Fibroblast of lung (primary cell): ENCODE measurements around the gene SYT17. TPM values are rescaled to one million over a fixed set of nuclear protein-coding genes. Genes with fewer than 3 reads are reported as not detected.

Experiments
- DNase-seq, 2 donors: peaks; one replicate each; pipeline versions ENCODE4 v3.0.0 to v3.0.0-alpha.2; 2010; ENCODE audit warnings: low read depth in 2 of 2
- H2AFZ ChIP-seq: 2 replicates; pipeline ENCODE4 v1.5.1; 2012; ENCODE audit warnings: low read length, control low read depth, inconsistent platforms
- H3K27ac ChIP-seq: 2 replicates; pipeline ENCODE4 v1.5.1; 2011; ENCODE audit warnings: low read length, control low read depth; ENCODE audit not compliant: insufficient read depth
- H3K27me3 ChIP-seq: 2 replicates; pipeline ENCODE4 v1.5.1; 2011; ENCODE audit warnings: mild to moderate bottlenecking, low read length; ENCODE audit not compliant: control insufficient read depth, insufficient read depth
- H3K36me3 ChIP-seq: 2 replicates; pipeline ENCODE4 v1.5.1; 2011; ENCODE audit warnings: low read length; ENCODE audit not compliant: control insufficient read depth, insufficient read depth
- H3K4me1 ChIP-seq: 2 replicates; pipeline ENCODE4 v1.5.1; 2011; ENCODE audit warnings: low read length; ENCODE audit not compliant: control insufficient read depth, insufficient read depth; ENCODE audit errors: extremely low read depth
- H3K4me2 ChIP-seq: 2 replicates; pipeline ENCODE4 v1.5.1; 2011; ENCODE audit warnings: low read length, control low read depth; ENCODE audit not compliant: insufficient read depth; ENCODE audit errors: extremely low read depth
- H3K4me3 ChIP-seq, 4 experiments: fragments of 200-600 bp in 1 of 4; sonication (generic) in 1 of 4; replicated peaks in 1 of 4; 2 replicates each; pipeline ENCODE4 v1.5.1; 2011 to 2016; ENCODE audit warnings: low read length in 4 of 4, low read depth in 3 of 4, mild to moderate bottlenecking in 3 of 4, control low read depth in 2 of 4, inconsistent platforms in 1 of 4, mixed read lengths in 1 of 4; ENCODE audit not compliant: insufficient read depth in 1 of 4; ENCODE audit errors: control extremely low read depth in 1 of 4
- H3K79me2 ChIP-seq: 2 replicates; pipeline ENCODE4 v1.5.1; 2012; ENCODE audit warnings: mild to moderate bottlenecking, low read length, inconsistent platforms; ENCODE audit not compliant: control insufficient read depth, insufficient read depth
- H3K9ac ChIP-seq: 2 replicates; pipeline ENCODE4 v1.5.1; 2011; ENCODE audit warnings: mild to moderate bottlenecking, low read length, control low read depth; ENCODE audit not compliant: insufficient read depth
- H3K9me3 ChIP-seq: 2 replicates; pipeline ENCODE4 v1.5.1; 2012; ENCODE audit warnings: low read depth, low read length; ENCODE audit not compliant: control insufficient read depth, insufficient read depth
- H4K20me1 ChIP-seq: 2 replicates; pipeline ENCODE4 v1.5.1; 2011; ENCODE audit warnings: low read length; ENCODE audit not compliant: control insufficient read depth, insufficient read depth; ENCODE audit errors: extremely low read depth
- CTCF ChIP-seq, 2 donors: IDR thresholded peaks in 1 of 2; conservative IDR thresholded peaks in 1 of 2; 1 replicate in 1 of 2; 2 replicates in 1 of 2; pipeline ENCODE4 v1.5.1; 2011 to 2012; ENCODE audit warnings: low read length in 2 of 2, control low read depth in 1 of 2, inconsistent platforms in 1 of 2, low read depth in 1 of 2, mild to moderate bottlenecking in 1 of 2
- EZH2 ChIP-seq: IDR thresholded peaks from 2 replicates; pipeline ENCODE4 v1.5.1; 2012; ENCODE audit warnings: low read length, control low read depth, mild to moderate bottlenecking; ENCODE audit errors: missing control alignments
- polyA plus RNA-seq, 2 donors: library from polyadenylated mRNA; depleted of rRNA in 1 of 2; stranded (reverse) in 1 of 2; unstranded in 1 of 2; fragments of >200 nt; gene quantifications; 2 replicates each; pipeline ENCODE4 v1.2.1, GENCODE V29; 2011 to 2012; ENCODE audit warnings: missing spikeins in 1 of 2
- total RNA-seq: library from RNA; depleted of rRNA; stranded (reverse); fragments of >200 nt; gene quantifications from 2 replicates; pipeline ENCODE4 v1.2.1, GENCODE V29; 2014

Gene SYT17
- total and polyA plus RNA-seq, 2 donors (not counting 1 experiment from before 2014, with no cell fraction given), result 0.33 TPM; not detected in 1

GRCh38 chr16:19228575-19228974 is 60.5 kb downstream of the SYT17 start:
- TF ChIP-seq EZH2 (no peak), CTCF (conservative IDR thresholded peaks at IDR 0.05 in 1 of 2, IDR thresholded peaks at IDR 0.05 in 1 of 2; ENCODE audit: low read depth in 1 of 2, low read length in 2 of 2) (no peak)
- H2AFZ ChIP-seq, result no peak overlapping the region

DNA sequence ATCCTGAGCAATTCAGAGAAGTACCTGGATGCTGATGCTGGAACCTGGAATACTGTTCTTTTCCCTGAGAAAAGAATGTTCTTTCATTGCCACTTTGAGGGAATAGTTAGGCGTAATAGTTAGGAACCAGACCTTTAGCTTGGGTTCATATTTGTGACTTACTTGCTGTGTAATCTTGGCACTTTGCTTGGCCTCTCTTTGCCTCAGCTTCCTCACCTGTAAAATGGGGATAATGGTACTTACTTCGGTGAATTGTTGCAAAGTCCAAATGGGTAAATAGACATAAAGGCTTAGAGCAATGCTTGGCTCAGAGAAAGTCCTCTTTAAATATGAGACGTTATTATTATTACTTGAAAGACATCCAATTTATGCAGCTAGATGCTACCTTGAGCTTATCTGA is 62.5 kb downstream of the SYT17 start:
- no peaks in the 10 kb centered on the region for H4K20me1 ChIP-seq
- no peaks in the 10 kb centered on the region for H3K27me3 ChIP-seq
- H3K4me3 ChIP-seq, result no peak overlapping the region
- no peaks in the 10 kb centered on the region for H3K79me2 ChIP-seq
- H3K4me1 ChIP-seq, result no peaks in the 10 kb centered on the region
- H3K4me2 ChIP-seq, result no peak overlapping the region
- H2AFZ ChIP-seq, result no peak overlapping the region
- H3K27ac ChIP-seq, result no peak overlapping the region
- TF ChIP-seq CTCF (conservative IDR thresholded peaks at IDR 0.05 in 1 of 2, IDR thresholded peaks at IDR 0.05 in 1 of 2; ENCODE audit: low read depth in 1 of 2, low read length in 2 of 2), result no peak
- no peak for TF ChIP-seq EZH2
- DNase-seq, result no peak
- H3K9me3 ChIP-seq, result no peaks in the 10 kb centered on the region
- no peak overlapping the region for H3K9ac ChIP-seq
- H3K36me3 ChIP-seq, result no peaks in the 10 kb centered on the region

More at GRCh38 chr16:19228575-19228974, 60.5 kb downstream of the SYT17 start:
- Histone ChIP-seq H3K4me3 (no peak overlapping the region), H3K27me3 (no peaks in the 10 kb centered on the region), H3K36me3 (no peaks in the 10 kb centered on the region), H3K79me2 (no peaks in the 10 kb centered on the region), H3K4me1 (no peaks in the 10 kb centered on the region), H3K4me2 (no peak overlapping the region), H3K27ac (no peak overlapping the region), H4K20me1 (no peaks in the 10 kb centered on the region), H3K9me3 (no peaks in the 10 kb centered on the region), H3K9ac (no peak overlapping the region)
- no peak for DNase-seq

DNA sequence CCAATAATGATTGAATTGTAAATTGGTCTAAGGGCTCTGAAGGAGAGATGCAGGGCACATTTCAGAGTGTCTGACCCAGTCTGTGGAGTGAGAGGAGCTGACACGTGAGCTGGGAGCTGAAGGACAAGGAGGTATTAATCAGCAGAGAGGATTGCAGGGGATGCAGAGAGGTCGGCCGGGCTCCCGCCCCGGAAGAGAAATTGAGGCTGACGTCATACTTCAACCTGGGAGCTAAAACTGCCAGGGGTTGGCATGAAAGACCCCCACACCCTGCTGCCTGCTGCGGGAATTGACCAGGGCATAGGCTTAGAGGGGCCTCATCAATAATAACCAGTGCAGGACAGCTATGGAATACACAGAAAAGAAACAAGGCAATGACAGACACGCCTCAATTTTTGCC is 63.8 kb downstream of the SYT17 start:
- no peak overlapping the region for H3K4me2 ChIP-seq
- no peaks in the 10 kb centered on the region for H3K79me2 ChIP-seq
- H3K9me3 ChIP-seq, result no peaks in the 10 kb centered on the region
- no peaks in the 10 kb centered on the region for H3K27me3 ChIP-seq
- H4K20me1 ChIP-seq, result no peaks in the 10 kb centered on the region
- H3K4me1 ChIP-seq, result no peaks in the 10 kb centered on the region
- no peak overlapping the region for H3K4me3 ChIP-seq
- no peak overlapping the region for H2AFZ ChIP-seq
- TF ChIP-seq CTCF (conservative IDR thresholded peaks at IDR 0.05 in 1 of 2, IDR thresholded peaks at IDR 0.05 in 1 of 2; ENCODE audit: low read depth in 1 of 2, low read length in 2 of 2), result no peak
- no peak for TF ChIP-seq EZH2
- no peak overlapping the region for H3K9ac ChIP-seq
- no peak overlapping the region for H3K27ac ChIP-seq
- no peaks in the 10 kb centered on the region for H3K36me3 ChIP-seq
- no peak for DNase-seq
